ENCODE data around the gene AMHR2. TPM values are rescaled to one million over a fixed set of nuclear protein-coding genes. Genes with fewer than 3 reads are reported as not detected.

The AMHR2 gene
- total RNA-seq (2012; rRNA removed) (not detected in 2 replicates), polyA plus RNA-seq (2012; rRNA removed) (not detected in 2 replicates), Bru-seq, nascent RNA (percentile 9 among the genes with signal in this experiment), BruChase-seq, experiment 1, labeled RNA remaining after a 6-hour chase (not detected), BruChase-seq, experiment 2, labeled RNA remaining after a 2-hour chase (not detected)
- not detected in 2 replicates for polyA plus RNA-seq (2012; cell fraction: cytosol; rRNA removed)
- 0.04 TPM in 1 of 2 replicates, not detected in the other for polyA plus RNA-seq (2012; cell fraction: nucleus; rRNA removed; ENCODE audit: low replicate concordance)
- long read RNA-seq: 0 reads

- WGBS, 2 experiments (ENCODE audit: extremely low coverage in 2 of 2, insufficient read length in 1 of 2): no CpG with 5 or more reads among the region's 1 CpG
- intact Hi-C loops (cut with micrococcal nuclease) (no loop called here), dilution Hi-C loops (cut with HindIII; ENCODE audit: low sequenced_read_pairs, unreplicated experiment) (no loop called here), in situ Hi-C loops (cut with MboI; ENCODE audit: low sequenced_read_pairs) (no loop called here)
- H3K14ac ChIP-seq (replicated peaks; ENCODE audit: low read depth, low read length): no peak within 1 kb of the TSS
- H2AFZ ChIP-seq (replicated peaks; ENCODE audit: low read length, poor library complexity): no peak within 1 kb of the TSS
- H2BK120ac ChIP-seq (ENCODE audit: low read depth, low read length): no peak within 1 kb of the TSS
- peaks cover 10% of the 10 kb centered on the region; the same call in 1 of the 2 replicates for H3K9me1 ChIP-seq (ENCODE audit: insufficient read depth, low read length)
- H3K4me2 ChIP-seq (ENCODE audit: low read depth, low read length): no peak within 1 kb of the TSS
- no TSS peak for BruUV-seq (replicated peaks)
- H4K5ac ChIP-seq (ENCODE audit: low read depth, low read length): no peak within 1 kb of the TSS
- H3K27ac ChIP-seq (ENCODE audit: insufficient read depth, low read length): no peak within 1 kb of the TSS
- no peak within 1 kb of the TSS for H2BK5ac ChIP-seq (ENCODE audit: low read depth, low read length, poor library complexity, severe bottlenecking)
- peaks cover 10% of the 10 kb centered on the region; the same call in 1 of the 2 replicates for H3K27me3 ChIP-seq (ENCODE audit: control insufficient read depth, insufficient read depth, low read length)
- H2BK15ac ChIP-seq (ENCODE audit: low read depth, low read length): no peak within 1 kb of the TSS
- POLR2A ChIA-PET (ENCODE audit: unreplicated experiment): no interaction called here
- no peak within 1 kb of the TSS for H4K91ac ChIP-seq (ENCODE audit: insufficient read depth, low read depth, low read length)
- H3K36me3 ChIP-seq (ENCODE audit: control insufficient read depth, insufficient read depth, low read length): no peaks in the 10 kb centered on the region
- peaks cover 6% of the 10 kb centered on the region for H4K20me1 ChIP-seq (ENCODE audit: insufficient read depth, low read length)
- no peak within 1 kb of the TSS for H3K9ac ChIP-seq (ENCODE audit: low read depth, low read length)
- ATAC-seq (ENCODE audit: low read depth) (no peak), DNase-seq (no peak)
- no peak within 1 kb of the TSS for H3K4me3 ChIP-seq (ENCODE audit: insufficient read depth, low read depth, low read length)
- H3K4ac ChIP-seq (ENCODE audit: low read depth, low read length): no peak within 1 kb of the TSS
- CTCF ChIA-PET: interaction anchor here (3.8 kb wide), 1 partner anchor 70 kb away, joined by 40 read pairs; no protein-coding TSS in a partner anchor
- H2AK5ac ChIP-seq (ENCODE audit: low read depth, low read length): no peak within 1 kb of the TSS
- H3K4me1 ChIP-seq (ENCODE audit: control insufficient read depth, insufficient read depth, low read length): peaks cover 4% of the 10 kb centered on the region
- TF ChIP-seq RCOR1 (IDR thresholded peaks at IDR 0.05; ENCODE audit: insufficient replicate concordance, low read length) (no peak), CHD1 (IDR thresholded peaks at IDR 0.05; ENCODE audit: low read depth, low read length) (no peak), RAD21 (IDR thresholded peaks at IDR 0.05; ENCODE audit: low read length) (no peak), FOS (IDR thresholded peaks at IDR 0.05; ENCODE audit: low read depth, low read length) (no peak), CEBPB (IDR thresholded peaks at IDR 0.05; ENCODE audit: low read depth, low read length) (no peak), MXI1 (IDR thresholded peaks at IDR 0.05; ENCODE audit: borderline replicate concordance, low read depth, low read length) (no peak), BHLHE40 (IDR thresholded peaks at IDR 0.05; ENCODE audit: low read depth, low read length) (no peak), MAZ (IDR thresholded peaks at IDR 0.05; ENCODE audit: borderline replicate concordance, low read depth, low read length) (no peak), CTCF (conservative IDR thresholded peaks at IDR 0.05; ENCODE audit: low read depth, low read length) (no peak), MAFK (IDR thresholded peaks at IDR 0.05; ENCODE audit: low read depth, low read length) (no peak), NFE2L2 (IDR thresholded peaks at IDR 0.05; ENCODE audit: low read depth, low read length) (no peak), USF2 (IDR thresholded peaks at IDR 0.05; ENCODE audit: low read depth, low read length) (no peak), POLR2A (IDR thresholded peaks at IDR 0.05; ENCODE audit: low read depth, low read length) (no peak), RFX5 (IDR thresholded peaks at IDR 0.05; ENCODE audit: low read depth, low read length) (no peak)
- TF ChIP-seq, protein P1, sequence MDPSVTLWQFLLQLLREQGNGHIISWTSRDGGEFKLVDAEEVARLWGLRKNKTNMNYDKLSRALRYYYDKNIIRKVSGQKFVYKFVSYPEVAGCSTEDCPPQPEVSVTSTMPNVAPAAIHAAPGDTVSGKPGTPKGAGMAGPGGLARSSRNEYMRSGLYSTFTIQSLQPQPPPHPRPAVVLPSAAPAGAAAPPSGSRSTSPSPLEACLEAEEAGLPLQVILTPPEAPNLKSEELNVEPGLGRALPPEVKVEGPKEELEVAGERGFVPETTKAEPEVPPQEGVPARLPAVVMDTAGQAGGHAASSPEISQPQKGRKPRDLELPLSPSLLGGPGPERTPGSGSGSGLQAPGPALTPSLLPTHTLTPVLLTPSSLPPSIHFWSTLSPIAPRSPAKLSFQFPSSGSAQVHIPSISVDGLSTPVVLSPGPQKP (IDR thresholded peaks at IDR 0.05; ENCODE audit: borderline replicate concordance, low read depth, low read length): no peak
- H4K8ac ChIP-seq (ENCODE audit: low read depth in 2 of 2, low read length in 2 of 2): no peak within 1 kb of the TSS
- no peaks in the 10 kb centered on the region for H3K79me1 ChIP-seq (ENCODE audit: low read depth in 1 of 2, low read length in 2 of 2)
- H2BK20ac ChIP-seq (ENCODE audit: low read depth, low read length): no peak within 1 kb of the TSS
- no peaks in the 10 kb centered on the region for H3K9me3 ChIP-seq (ENCODE audit: control insufficient read depth, insufficient read depth, low read length)
- H3K18ac ChIP-seq (ENCODE audit: low read depth, low read length): no peak within 1 kb of the TSS
- H3K56ac ChIP-seq (ENCODE audit: extremely low read depth, insufficient read depth, low read length): no peak within 1 kb of the TSS
- no peak within 1 kb of the TSS for H2AK9ac ChIP-seq (replicated peaks; ENCODE audit: low read depth, low read length, poor library complexity)
- no peak within 1 kb of the TSS; the same call in 1 of the 2 replicates for H3K23ac ChIP-seq (ENCODE audit: low read depth, low read length)
Measured at GRCh38 chr12:53423597-53423996, at the start of gene AMHR2. Gene AMHR2 (plus strand): TSS chr12:53423855. CDS start chr12:53423935, 80 bp downstream.

Measured in IMR-90 (cell line).